HG03575 (cell line): ENCODE measurements around the gene MLX.
"Not testable (repeated sequence)": the region's sequence is repeated elsewhere in the genome, so short reads cannot be mapped to it uniquely, and the experiment has no call there.

Experiments used
- ATAC-seq: cut with Tn5 transposase; IDR thresholded peaks from one replicate; pipeline ENCODE4 v1.9.1; 2021; ENCODE audit not compliant: unreplicated experiment, insufficient number of reproducible peaks, low FRiP score; ENCODE audit errors: extremely low read depth

Gene MLX

GRCh38 chr17:42535155-42536047 lies 31.5 kb upstream of the MLX start:
- no peak for ATAC-seq

- ATAC-seq = no peak
Measured at GRCh38 chr17:42536048-42536371, 30.9 kb upstream of the MLX start, which contains the start of gene NAGLU. Gene NAGLU, plus strand, starts transcription at chr17:42536241. Its CDS starts 32 bp downstream, at chr17:42536273.

DNA sequence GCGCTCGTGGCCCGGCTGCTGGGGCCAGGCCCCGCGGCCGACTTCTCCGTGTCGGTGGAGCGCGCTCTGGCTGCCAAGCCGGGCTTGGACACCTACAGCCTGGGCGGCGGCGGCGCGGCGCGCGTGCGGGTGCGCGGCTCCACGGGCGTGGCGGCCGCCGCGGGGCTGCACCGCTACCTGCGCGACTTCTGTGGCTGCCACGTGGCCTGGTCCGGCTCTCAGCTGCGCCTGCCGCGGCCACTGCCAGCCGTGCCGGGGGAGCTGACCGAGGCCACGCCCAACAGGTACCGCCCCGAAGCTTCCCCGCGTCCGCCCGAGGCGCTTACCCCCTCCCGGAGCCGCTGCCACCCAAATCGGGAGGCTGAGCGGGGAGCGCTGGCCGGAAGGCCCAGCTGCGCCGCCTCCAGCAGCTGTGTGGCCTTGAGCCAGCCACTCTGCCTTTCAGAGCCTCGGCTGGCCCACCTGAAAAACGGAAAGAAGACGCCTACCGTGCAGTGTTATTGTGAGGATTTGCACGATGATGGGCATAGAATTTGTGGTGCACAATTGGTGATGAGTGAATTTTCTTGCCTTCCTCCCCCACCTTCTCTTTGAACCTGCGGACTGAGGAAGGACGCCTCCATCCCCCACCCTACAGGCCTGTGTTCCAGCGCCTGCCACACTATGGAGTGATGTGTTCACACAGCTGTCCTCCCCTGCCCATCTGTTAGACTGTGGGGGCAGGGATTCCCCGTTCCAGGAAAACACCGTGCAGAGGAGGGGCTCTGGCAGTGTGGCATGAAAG lies 30.3 kb upstream of the MLX start:
- ATAC-seq = no peak

- no peak for ATAC-seq
Measured at GRCh38 chr17:42537156-42537805, 29.6 kb upstream of the MLX start.

- no peak for ATAC-seq
Measured at GRCh38 chr17:42537826-42538451, 29.0 kb upstream of the MLX start.

DNA sequence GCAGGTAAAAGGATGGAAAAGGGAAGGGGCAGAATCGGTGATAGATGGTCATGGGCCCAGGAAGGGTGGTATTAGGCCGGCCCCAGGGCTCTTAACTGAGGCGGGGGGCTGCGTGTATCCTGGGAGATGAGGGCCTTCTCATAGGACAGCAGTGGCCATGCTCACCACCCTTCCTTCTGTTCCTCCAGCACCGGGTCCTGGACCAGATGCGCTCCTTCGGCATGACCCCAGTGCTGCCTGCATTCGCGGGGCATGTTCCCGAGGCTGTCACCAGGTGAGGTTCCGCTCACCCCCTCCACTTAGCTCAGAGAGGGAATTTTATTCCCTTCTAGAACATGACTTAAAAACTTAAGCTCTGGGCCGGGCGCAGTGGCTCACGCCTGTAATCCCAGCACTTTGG lies 28.4 kb upstream of the MLX start:
- ATAC-seq = no peak

DNA sequence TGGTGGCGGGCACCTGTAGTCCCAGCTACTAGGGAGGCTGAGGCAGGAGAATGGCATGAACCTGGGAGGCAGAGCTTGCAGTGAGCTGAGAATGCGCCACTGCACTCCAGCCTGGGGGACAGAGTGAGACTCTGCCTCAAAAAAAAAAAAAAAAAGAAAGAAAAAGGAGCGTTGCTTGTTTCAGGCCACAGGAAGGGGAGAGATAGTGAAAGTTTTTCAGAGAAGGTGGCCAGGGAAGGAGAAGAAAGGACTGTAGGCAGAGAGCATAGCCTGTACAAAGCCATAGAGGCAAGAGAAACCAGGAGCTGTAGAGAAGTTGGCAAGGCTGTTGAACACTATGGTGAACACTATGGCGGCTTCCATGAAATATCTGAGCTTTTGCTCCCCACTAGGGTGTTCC lies 26.3 kb upstream of the MLX start:
- ATAC-seq = not testable (repeated sequence)

- ATAC-seq = no peak
Measured at GRCh38 chr17:42541041-42541833, 25.7 kb upstream of the MLX start.

DNA sequence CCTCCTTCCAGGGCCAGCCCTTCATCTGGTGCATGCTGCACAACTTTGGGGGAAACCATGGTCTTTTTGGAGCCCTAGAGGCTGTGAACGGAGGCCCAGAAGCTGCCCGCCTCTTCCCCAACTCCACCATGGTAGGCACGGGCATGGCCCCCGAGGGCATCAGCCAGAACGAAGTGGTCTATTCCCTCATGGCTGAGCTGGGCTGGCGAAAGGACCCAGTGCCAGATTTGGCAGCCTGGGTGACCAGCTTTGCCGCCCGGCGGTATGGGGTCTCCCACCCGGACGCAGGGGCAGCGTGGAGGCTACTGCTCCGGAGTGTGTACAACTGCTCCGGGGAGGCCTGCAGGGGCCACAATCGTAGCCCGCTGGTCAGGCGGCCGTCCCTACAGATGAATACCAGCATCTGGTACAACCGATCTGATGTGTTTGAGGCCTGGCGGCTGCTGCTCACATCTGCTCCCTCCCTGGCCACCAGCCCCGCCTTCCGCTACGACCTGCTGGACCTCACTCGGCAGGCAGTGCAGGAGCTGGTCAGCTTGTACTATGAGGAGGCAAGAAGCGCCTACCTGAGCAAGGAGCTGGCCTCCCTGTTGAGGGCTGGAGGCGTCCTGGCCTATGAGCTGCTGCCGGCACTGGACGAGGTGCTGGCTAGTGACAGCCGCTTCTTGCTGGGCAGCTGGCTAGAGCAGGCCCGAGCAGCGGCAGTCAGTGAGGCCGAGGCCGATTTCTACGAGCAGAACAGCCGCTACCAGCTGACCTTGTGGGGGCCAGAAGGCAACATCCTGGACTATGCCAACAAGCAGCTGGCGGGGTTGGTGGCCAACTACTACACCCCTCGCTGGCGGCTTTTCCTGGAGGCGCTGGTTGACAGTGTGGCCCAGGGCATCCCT lies 23.5 kb upstream of the MLX start:
- no peak for ATAC-seq

DNA sequence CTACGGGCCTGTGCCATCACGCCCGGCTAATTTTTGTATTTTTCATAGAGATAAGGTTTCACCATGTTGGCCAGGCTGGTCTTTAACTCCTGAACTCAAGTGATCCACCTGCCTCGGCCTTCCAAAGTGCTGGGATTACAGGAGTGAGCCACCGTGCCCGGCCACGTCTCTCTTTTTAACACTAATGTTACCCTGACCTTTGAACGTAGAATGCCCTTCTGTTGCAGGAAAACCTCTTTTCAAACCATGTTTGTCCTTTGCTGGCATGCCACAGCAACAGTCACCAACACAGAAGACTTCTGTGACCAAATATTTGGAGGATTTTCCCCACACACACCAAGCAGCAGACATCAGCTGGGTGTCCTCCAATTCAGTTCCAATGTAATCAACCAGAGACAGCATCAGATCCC lies 22.0 kb upstream of the MLX start:
- no peak for ATAC-seq

GRCh38 chr17:42545755-42546505 lies 21.0 kb upstream of the MLX start:
- not testable (repeated sequence) for ATAC-seq

- ATAC-seq = no peak
Measured at GRCh38 chr17:42547001-42547461, 19.9 kb upstream of the MLX start.

- ATAC-seq = no peak
Measured at GRCh38 chr17:42547698-42548069, 19.2 kb upstream of the MLX start.

DNA sequence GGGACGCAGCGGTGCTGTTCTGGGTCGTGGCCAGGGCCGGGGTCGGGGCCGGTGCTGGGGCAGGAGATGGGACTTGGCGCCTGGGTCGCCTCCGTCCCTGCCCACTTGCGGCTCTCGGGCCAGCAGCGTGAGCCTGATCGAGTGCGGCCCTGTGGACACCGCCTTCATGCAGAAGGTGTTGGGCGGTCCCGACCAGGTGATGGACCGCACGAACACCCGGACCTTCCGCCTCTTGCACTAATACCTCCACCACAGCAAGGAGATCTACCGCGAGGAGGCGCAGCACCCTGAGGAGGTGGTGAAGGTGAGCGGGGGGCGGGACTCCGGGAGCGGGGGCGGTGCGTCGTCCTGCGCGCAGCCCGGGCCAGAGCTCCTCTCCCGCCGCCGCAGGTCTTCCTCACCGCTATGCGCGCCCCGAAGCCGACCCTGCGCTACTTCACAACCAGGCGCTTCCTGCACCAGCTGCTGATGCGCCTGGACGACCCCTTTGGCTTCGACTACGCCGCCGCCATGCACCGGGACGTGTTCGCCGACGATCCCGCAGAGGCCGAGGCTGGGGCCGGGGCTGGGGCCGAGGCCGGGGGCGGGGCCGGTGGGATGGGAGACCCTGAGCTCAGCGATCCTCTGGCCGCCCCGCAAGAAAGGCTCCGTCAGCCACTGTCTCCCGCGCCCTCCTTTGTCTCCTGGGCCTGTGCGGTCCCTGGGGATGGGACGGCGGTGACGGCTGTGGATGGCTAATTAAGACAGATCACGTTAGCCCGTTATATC lies 18.6 kb upstream of the MLX start:
- no peak for ATAC-seq

GRCh38 chr17:42548993-42549755 lies 17.7 kb upstream of the MLX start:
- no peak for ATAC-seq

- not testable (repeated sequence) for ATAC-seq
Measured at GRCh38 chr17:42552736-42553135, 14.2 kb upstream of the MLX start, which contains the start of gene HSD17B1. Gene HSD17B1, plus strand, starts transcription at chr17:42552923. Its CDS starts 11 bp downstream, at chr17:42552934.
